ENCODE measurements around the gene MRTFA.

- no peak for TF ChIP-seq CTCF (IDR thresholded peaks at IDR 0.05; ENCODE audit: insufficient read depth, low read length, poor library complexity, severe bottlenecking)
- TF ChIP-seq EZH2phosphoT487 (conservative IDR thresholded peaks at IDR 0.05; ENCODE audit: low read length) = no peak
Measured at GRCh38 chr22:40556641-40557040, 79.9 kb downstream of the MRTFA start.

All from SU-DHL-6 (cell line).